GM18499 (cell line): ENCODE data around the gene KIAA1958.
"Not testable (repeated sequence)": the region's sequence is repeated elsewhere in the genome, so short reads cannot be mapped to it uniquely, and the experiment has no call there.

Source experiments
- ATAC-seq: cut with Tn5 transposase; IDR thresholded peaks from one replicate; pipeline ENCODE4 v1.9.1; 2021; ENCODE audit warnings: moderate number of reproducible peaks; ENCODE audit not compliant: insufficient read depth, unreplicated experiment

Gene KIAA1958

DNA sequence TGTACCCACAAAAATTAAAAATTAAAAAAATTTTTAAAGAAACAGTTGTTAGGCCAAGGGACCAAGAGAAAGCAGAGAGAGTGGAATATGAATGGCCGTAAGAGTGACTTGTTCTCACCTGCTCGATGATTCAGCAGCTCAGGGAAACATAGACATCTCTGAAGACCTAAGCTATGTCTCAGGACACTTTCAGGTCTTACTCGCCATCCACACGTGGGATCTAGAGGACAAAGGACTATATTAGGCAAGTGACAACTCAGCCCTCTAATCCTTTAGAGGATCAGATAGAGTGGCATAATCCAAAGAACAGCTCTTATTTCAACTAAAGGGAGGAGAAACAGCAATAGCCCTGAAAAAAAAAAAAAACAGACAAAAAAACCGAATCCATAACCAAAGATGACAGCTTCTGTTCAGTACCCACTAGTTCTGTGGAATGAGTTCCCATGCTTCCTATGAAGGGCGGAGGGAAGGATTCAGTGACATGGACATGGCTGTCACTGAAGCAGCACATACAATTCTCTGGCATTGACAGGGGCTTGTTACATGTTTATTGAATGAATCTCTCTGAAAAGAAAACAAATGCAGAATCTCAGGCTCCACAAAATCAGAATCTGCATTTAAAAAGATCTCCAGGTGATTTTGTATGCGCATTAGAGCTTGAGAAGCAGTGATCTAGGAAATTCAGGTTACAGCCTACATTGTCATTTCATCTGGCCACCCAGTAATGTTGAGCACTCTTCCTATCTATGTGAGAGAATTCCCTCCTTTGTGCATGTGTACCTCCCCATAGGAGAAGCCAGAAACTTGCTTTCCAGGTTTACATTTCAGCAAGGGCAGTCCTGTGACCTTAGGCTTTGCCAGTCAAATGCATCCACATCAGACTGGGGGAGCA is 96.0 kb downstream of the KIAA1958 start:
- no peak for ATAC-seq

GRCh38 chr9:112586599-112587155 is 100.0 kb downstream of the KIAA1958 start:
- ATAC-seq: no peak

GRCh38 chr9:112591875-112592274 is 105.2 kb downstream of the KIAA1958 start:
- ATAC-seq: not testable (repeated sequence)

- no peak for ATAC-seq
These were observed 113.1 kb downstream of the KIAA1958 start for GRCh38 chr9:112599732-112600131.

- ATAC-seq: no peak
These were observed 115.0 kb downstream of the KIAA1958 start for GRCh38 chr9:112601636-112602035.

GRCh38 chr9:112604790-112605189 is 118.2 kb downstream of the KIAA1958 start:
- ATAC-seq: no peak

GRCh38 chr9:112605518-112605917 is 118.9 kb downstream of the KIAA1958 start:
- ATAC-seq: peak; percentile 82

GRCh38 chr9:112605963-112606699 is 119.5 kb downstream of the KIAA1958 start:
- ATAC-seq: no peak

- ATAC-seq: no peak
These were observed 122.2 kb downstream of the KIAA1958 start for GRCh38 chr9:112608851-112609250.

- ATAC-seq: no peak
These were observed 129.1 kb downstream of the KIAA1958 start for GRCh38 chr9:112615584-112616266.

GRCh38 chr9:112617371-112617770 is 130.7 kb downstream of the KIAA1958 start:
- no peak for ATAC-seq

- ATAC-seq: no peak
These were observed 131.9 kb downstream of the KIAA1958 start for GRCh38 chr9:112618385-112619009.

GRCh38 chr9:112620388-112620787 is 133.8 kb downstream of the KIAA1958 start:
- no peak for ATAC-seq

- no peak for ATAC-seq
These were observed 134.5 kb downstream of the KIAA1958 start for GRCh38 chr9:112621018-112621655.

DNA sequence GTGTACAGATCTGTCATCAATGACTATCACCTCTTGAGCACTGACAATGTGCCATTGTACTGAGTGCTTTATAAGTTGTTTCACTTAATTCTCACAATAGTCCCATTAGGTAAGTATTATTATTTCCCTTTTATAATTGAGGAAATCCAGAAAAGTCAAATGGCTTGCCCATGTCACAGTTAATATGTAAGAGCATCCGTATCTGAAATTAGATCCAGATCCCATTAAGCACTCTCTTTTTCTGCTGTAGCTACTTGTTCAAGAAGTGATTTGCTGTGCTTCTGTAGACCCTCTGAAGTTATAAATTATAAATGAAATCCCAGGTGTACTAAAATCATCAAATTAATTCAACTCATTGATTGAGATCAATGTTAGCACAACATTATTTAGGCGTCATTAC is 136.6 kb downstream of the KIAA1958 start:
- no peak for ATAC-seq

GRCh38 chr9:112624711-112625707 is 138.4 kb downstream of the KIAA1958 start:
- no peak for ATAC-seq

DNA sequence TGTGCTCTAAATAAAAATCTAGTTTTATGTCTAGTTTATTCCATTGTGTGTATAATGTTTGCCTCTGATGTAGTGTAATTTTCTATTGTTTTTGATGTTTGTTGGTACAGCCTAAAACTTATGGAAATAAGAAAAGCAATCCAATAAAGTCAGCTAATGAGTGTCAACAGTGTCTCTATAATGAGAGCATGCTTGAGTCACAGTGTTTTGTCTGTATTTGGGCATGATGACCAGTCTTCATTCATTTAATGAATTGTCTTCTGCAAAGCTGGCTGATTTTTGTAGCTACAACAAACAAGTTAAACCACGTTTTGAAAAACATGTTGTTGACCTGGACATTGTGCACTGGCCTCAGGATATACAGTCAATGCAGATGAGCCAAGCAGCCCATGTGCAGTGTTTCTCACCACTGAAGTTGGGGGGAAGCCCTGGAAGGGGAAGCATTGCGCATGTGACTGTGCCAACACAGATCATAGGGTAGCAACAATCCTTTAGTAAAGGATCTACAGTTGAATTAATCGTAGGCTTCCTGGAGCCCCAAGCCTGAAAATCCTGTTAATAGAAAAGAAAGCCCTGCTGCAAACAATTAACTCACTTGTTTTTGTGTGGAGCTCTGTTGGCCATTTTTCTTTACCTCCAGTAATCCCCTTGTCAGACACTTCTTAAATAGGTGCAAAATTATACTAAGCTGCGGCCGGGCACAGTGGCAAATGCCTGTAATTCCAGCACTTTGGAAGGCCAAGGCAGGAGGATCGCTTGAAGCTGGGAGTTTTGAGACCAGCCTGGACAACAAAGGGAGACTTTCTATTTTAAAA is 143.3 kb downstream of the KIAA1958 start:
- ATAC-seq: no peak
